Retina (tissue), 1 donor: ENCODE data around the gene PIK3CA.

ENCODE experiments used
- DNase-seq: peaks from one replicate; pipeline ENCODE4 v3.0.0-alpha.2; 2016

Gene PIK3CA

DNA sequence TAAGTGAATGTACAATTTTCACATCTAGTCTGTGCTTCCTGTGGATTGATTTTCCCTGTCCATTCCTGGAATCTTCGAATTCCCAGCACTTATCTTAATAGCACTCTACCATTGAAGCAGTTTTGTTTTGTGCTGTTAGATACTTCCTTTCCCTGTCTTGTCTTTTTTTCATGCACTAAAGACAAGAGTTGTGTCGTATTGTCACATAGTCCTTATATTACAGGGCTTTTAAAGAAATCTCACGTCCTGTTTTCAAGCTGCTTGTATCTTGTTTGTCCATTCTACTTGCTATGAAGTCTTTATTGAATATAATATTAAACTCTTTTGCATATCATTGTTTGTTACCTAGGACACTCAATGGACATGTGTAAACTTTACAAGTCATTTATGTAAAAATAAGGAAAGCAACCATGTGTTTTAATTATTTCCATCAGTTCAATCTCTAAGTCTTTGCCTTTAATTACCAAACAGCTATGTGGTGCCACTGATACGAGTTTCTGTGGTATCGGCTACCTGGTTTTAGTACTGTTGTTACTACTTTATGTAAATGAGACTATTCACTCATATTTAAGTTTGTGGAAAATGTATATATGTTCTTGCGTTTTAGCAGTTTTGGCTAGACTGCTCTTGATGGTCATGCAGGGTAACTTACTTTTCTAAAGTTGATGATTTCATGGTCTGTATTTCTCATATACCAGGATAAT lies 10.3 kb downstream of the PIK3CA start:
- DNase-seq = no peak

- no peak for DNase-seq
These were observed 15.3 kb downstream of the PIK3CA start for GRCh38 chr3:179163503-179163902.

DNA sequence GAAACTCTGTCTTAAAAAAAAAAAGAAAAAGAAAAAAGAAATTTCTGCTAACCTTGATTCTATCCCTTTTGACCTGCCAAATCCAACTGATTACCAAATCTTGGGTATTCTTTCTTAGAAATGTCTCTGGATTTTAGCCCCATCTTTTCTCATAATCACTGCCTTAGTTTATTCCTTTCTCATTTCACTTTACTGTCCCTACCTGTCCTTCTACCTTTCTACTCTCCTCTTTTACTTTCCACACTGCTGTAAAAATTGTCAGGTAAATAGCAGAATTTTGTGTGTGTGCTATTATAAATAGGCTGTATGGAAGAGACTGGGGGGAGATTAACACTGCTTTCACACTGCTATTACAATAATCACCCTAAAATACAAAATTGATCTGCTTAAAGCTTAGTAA lies 16.7 kb downstream of the PIK3CA start:
- DNase-seq = no peak

GRCh38 chr3:179166561-179167201 lies 18.5 kb downstream of the PIK3CA start:
- DNase-seq = no peak

DNA sequence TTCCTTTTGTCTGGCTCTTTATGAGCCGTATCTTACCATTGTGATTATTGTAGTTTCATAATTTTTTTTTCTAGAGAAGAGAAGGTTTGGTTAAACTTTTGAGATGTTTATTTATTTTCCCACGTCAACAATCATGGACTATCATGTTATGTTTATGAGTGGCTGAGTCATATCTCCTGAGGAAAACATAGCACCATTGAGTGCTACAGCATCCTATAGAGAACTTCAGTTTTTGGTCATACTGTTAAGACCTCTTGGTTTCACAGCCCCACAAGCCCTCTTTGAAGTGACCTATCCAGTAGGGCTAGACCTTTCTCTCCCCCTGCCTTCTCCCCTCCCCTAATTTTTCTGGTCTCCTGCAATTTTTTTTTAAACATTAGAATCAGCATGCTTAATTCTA lies 20.8 kb downstream of the PIK3CA start:
- no peak for DNase-seq

- DNase-seq = no peak
These were observed 24.4 kb downstream of the PIK3CA start for GRCh38 chr3:179172546-179172945.

DNA sequence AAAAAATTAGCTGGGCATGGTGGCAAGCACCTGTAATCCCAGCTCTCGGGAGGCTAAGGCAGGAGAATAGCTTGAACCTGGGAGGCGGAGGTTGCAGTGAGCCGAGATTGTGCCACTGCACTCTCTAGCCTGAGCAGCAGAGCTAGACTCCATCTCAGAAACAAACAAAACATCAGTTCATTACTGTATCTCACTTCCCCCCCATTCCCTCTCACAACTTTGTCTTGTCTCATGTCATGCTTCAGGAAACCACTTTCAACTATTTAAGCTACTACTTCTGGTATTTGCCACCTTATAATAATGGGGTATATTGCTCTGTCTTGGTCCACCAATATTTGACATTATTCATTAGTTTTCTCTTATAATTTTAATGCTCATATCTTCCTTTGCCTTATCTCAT lies 26.2 kb downstream of the PIK3CA start:
- no peak for DNase-seq

DNA sequence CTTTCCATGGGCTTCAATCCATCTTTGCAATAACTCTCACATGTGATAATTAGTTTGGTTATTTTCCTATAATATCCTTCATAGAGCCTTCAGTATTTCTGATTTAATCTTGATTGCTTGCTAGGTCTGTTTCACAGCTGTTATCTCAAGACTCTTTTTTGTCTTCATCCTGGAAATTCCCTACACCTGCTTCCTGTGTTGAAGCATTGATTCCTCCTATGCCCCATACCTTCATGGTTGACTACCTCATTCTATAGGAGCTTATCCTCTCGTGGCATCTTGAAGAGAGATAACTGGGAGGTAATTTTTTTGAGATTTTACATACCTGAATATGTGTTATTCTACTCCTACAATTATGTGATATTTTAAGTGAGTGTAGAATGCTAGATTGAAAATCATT lies 26.7 kb downstream of the PIK3CA start:
- no peak for DNase-seq

GRCh38 chr3:179175358-179175757 lies 27.2 kb downstream of the PIK3CA start:
- no peak for DNase-seq

DNA sequence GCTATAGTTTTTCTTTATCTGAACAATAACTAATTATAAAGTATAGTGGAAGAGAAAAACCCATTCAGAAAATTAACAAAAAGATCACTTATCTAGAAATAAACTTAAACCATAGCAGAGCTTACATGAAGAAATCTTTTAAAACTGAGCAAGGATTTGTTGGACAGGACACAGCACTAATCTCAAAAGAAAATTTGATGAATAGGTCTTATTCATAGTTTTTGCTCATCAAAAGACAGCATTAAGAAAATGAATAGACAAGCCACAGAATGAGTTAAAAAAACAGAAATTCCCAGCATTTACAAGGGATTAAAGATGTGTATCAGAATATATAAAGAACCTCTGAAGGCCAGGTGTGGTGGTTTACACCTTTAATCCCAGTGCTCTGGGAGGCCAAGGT lies 29.5 kb downstream of the PIK3CA start:
- DNase-seq = no peak

DNA sequence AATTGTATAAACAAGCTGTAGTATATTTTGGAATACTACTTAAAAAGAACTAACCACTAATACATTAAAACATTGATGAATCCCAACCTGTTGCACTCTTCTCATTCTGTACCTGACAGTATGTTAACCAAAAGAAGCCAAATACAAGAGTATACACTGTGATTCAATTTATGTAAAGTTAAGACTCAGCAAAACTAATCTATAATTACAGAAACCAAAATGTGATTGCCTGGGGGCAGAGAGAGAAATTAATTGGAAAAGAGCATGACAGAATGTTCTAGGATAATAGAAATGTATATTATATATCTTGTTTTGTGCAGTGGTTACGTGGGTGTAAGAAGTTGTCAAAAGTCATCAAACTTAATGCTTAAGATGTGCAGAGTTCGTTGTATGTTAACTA lies 31.1 kb downstream of the PIK3CA start:
- no peak for DNase-seq

- no peak for DNase-seq
These were observed 32.0 kb downstream of the PIK3CA start for GRCh38 chr3:179179979-179180759.

DNA sequence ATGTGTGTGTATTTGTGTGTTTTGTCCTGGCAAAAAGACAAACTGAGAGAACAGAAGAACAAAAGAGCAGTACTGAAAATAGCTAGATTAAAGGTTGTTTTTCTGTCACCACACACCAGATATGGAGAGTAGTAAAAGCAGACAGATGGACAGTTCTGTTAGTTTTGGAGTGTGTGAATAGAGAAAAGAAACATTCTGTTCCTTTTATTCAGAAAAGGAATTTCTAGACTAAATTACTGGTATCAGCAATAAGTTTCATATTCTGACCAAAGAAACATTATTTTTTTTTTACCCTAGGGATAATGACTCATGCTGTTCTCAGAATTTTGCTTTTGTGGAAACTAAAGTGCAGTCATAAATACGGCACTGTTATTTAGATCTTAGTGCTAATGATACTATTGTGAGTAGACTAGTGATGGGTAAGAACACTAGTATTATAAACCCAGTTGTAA lies 32.9 kb downstream of the PIK3CA start:
- no peak for DNase-seq

- DNase-seq = no peak
These were observed 33.9 kb downstream of the PIK3CA start for GRCh38 chr3:179181993-179182551.

GRCh38 chr3:179182902-179183301 lies 34.7 kb downstream of the PIK3CA start:
- DNase-seq = no peak

DNA sequence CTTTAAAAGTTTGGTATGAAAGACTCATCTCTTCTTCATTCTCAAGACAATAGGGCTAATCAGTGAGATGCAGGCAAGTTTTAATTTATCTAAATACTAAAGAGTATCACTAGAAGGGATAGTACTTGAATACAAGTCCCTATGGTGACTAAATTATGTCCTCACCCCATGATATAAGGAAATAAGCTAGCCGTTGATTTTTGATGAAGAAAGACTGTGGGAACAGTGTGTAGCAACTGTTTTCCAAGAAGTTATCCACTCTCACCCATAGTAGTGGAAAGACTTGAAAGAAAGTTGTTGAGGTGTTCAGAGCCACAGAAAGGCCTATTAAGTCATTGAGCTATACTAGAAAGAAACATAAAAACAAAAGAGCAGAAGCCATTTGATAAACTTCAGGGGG lies 36.7 kb downstream of the PIK3CA start:
- DNase-seq = no peak

- no peak for DNase-seq
These were observed 38.3 kb downstream of the PIK3CA start for GRCh38 chr3:179186426-179186825.

- no peak for DNase-seq
These were observed 41.6 kb downstream of the PIK3CA start for GRCh38 chr3:179189759-179190158.

DNA sequence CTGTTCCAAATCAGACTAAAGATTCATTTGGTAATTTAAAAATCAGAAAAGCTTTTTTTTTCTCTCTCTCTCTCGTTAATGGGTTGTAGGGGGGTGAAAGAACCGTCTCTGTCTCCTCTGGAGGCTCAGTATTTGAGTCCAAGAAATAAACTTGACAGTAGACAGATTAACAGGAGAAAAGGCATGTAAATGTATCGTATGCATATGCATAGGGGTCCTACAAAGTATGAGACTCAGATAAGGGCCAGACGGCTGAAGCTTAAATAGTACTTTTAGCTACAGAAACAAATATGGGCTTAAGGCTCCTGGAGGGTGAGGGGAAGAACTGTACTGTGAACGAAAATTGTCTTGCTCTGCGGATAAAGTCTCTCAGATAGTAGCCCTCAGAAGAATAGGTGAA lies 42.4 kb downstream of the PIK3CA start:
- DNase-seq = no peak

GRCh38 chr3:179192542-179192941 lies 44.4 kb downstream of the PIK3CA start:
- no peak for DNase-seq

DNA sequence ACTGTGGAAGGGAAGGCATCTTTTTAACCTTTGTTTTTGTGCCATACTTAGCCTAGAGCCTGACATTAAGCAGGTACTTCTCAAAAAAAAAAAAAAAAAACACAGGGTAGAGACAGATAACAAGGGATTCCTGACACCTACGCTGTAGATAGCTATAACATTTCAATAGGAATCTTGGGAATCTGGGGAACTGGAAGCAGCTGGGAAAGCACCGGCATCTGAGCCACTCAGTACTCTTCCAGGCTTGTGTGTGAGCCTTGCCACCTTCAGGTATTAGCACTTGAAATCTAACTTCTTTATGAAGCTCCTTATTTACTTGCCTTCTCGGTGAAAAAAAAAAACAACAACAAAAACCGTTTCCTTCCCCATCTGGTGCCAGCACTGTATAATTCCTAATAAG lies 46.8 kb downstream of the PIK3CA start:
- DNase-seq = no peak

DNA sequence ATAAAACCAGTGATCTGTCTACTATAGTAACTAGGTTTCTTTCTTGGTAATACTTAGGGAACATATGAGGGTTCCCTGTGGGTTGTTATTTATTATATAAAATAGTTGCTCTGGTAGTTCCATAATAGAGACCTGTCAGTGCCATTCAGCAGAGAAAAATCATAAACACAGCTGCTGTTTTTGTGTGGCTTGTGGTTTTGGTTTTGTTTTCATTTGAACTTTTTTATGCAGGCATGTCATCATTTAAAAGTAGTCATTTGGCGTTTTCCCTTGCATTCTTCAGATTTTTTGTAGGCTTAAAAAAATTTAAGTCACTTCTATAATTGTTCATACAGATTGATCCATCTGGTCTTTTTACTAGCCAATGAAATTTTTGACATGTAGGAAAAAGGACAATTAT lies 47.9 kb downstream of the PIK3CA start:
- DNase-seq = no peak

- DNase-seq = no peak
These were observed 48.5 kb downstream of the PIK3CA start for GRCh38 chr3:179196700-179197099.

GRCh38 chr3:179200790-179201189 lies 52.6 kb downstream of the PIK3CA start:
- no peak for DNase-seq
